Gastrocnemius medialis (tissue), 4 donors: ENCODE data around the gene C14orf180.

Source experiments
- POLR2A ChIP-seq, 2 donors: fragments of 450-650 bp; IDR thresholded peaks; one replicate each; pipeline ENCODE4 v1.6.1; 2017; ENCODE audit warnings: antibody characterized with exemption in 2 of 2, mild to moderate bottlenecking in 2 of 2, moderate library complexity in 2 of 2
- TF ChIP-seq, protein P1 (sequence below), 5 experiments: fragments of 450-650 bp in 3 of 5; fragments of 200-600 bp in 2 of 5; sonication (generic) in 2 of 5; IDR thresholded peaks in 4 of 5; conservative IDR thresholded peaks in 1 of 5; 1 replicate in 4 of 5; 2 replicates in 1 of 5; pipeline ENCODE4 v1.5.1; 2016 to 2019; ENCODE audit warnings: antibody characterized with exemption in 5 of 5, mild to moderate bottlenecking in 3 of 5, moderate library complexity in 3 of 5

DNA sequence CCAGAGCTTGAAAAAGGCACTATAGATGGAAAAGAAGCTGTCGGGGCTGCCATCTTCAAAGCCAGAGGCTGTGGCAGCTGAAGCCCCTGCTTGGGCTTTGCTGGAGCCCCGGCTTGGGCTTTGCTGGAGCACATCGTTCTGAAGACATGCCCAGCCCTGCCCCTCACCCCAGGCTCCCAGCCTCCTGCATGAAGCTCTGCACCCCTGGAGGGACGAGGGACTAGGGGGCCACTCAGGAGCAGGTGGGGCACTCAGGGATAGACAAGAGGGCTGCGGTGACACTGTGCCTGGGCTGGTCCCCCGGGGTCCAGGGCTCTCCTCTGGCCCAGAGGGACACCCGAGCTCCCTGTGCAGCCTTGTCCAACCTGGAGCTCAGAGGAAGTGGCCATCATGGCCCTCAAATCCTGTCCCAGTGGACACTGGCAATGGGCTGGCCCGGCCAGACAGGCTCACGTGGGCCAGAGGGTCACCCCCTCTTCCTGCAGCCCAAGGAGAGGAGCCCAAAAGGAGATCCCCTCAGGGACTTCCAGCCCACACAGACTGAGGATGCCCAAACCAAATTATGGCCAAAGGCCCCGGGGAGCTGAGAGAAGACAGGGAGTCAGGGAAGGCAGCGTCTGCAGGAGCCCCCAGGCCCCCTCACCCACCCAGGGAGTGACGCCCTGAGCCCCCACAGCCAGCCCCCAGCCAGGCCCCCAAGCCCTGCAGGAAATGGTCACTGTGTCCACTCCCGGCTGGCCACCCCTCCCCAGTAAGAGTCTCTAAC, 23.1 kb upstream of the C14orf180 start:
- TF ChIP-seq, protein P1, sequence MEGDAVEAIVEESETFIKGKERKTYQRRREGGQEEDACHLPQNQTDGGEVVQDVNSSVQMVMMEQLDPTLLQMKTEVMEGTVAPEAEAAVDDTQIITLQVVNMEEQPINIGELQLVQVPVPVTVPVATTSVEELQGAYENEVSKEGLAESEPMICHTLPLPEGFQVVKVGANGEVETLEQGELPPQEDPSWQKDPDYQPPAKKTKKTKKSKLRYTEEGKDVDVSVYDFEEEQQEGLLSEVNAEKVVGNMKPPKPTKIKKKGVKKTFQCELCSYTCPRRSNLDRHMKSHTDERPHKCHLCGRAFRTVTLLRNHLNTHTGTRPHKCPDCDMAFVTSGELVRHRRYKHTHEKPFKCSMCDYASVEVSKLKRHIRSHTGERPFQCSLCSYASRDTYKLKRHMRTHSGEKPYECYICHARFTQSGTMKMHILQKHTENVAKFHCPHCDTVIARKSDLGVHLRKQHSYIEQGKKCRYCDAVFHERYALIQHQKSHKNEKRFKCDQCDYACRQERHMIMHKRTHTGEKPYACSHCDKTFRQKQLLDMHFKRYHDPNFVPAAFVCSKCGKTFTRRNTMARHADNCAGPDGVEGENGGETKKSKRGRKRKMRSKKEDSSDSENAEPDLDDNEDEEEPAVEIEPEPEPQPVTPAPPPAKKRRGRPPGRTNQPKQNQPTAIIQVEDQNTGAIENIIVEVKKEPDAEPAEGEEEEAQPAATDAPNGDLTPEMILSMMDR (IDR thresholded peaks at IDR 0.05 in 4 of 5, conservative IDR thresholded peaks at IDR 0.05 in 1 of 5), result no peak
- no peak for TF ChIP-seq POLR2A (IDR thresholded peaks at IDR 0.05)
